Measurements from ENCODE around the gene WWC1.

Gene WWC1

DNA sequence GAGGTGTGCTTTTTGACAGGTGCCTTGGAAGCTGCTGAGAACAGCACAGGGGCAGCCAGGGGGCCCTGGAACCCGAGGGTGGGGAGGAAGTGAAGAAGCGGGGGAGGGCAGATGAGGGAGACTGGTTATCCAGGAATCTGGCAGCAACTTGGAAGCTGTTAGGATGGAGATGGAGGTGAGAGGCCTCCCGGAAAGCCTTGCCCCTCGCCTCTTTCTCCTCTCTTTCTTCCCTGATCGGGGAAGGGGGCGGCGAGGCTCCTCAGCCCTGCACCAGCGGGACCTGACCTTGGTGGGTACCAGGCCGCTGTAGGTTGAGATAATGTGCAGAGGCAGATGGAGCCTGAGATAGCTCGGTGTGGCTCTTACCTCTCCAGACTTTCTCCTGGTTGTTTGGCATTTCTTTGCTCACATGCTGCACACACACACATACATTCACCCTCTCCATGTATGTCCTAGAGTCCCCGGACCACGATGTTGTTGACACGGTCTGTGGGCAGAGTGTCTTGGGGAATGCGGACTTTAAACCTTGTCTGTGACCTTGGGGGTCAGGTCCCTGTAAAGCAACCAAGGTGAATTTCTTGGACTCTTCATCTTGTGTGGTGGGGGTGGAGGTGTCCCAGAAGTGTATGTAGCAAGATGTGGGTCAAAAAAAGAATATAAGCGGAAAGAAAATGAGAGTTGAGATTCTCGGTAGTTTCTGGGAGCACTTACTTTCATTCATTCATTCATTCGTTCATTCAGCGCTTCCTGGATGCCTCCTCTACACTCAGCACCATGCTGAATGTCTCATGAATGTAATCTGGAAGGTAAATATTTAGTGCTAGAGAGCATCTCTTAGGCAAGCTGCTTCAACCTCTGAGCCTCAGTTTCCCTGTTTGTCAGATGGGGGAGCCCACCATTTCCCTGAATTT, 1.6 kb downstream of the WWC1 start:
- no peak overlapping the region for H3K4me3 ChIP-seq (ENCODE audit: low read length)
- no peak for TF ChIP-seq ZNF274 (IDR thresholded peaks at IDR 0.05; ENCODE audit: low read depth, low read length)

DNA sequence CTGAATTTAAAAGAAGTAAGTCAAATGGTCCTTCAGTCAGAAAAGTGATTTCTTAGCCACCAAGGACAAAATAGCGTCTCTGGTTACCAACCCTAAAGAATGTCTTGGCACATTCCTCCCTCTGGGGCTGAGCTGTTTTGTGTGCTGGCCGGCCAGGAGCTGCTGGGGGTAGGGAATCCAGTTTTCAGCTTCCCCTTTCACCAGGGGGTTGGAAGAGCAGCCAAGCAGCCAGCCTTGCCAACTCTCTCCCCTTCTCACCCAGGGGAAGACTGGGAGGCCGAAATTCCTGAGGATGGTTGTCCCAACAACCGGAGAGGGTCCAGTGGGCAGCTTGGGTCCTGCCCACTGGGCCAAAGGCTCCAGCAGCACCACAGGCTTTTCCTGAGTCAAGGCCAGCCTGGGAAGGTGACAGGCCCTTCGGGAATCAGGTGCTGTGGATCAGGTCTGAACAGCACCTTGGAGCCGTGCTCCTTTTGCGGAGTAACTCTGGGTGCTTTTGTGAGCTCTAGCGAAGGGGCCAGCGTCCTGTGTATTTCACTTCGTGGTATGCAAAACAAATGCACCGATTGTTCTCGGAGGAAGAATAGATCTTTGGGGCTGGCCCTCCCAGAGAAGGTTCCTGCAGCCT, 4.2 kb downstream of the WWC1 start:
- no peak overlapping the region for H3K4me3 ChIP-seq (ENCODE audit: low read length)
- TF ChIP-seq ZNF274 (IDR thresholded peaks at IDR 0.05; ENCODE audit: low read depth, low read length): no peak

DNA sequence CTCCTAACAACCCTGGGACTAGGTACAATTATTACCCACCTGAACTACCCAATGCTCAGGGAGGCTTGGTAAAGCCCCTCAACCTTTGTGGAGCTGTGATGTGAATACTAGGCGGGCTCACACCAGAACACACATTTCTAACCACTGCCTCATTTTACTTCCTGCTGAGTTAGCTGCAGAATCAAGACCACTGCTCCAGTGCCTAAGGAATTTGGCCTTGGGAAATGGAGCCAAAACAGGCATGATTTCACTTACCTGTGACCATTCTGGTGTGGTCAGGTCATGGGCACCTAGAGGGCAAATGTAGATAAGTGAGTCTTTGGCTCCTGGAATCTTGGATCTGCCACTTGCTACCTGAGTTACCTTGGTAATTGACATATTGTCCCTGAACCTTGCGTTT, 5.2 kb downstream of the WWC1 start:
- no peak overlapping the region for H3K4me3 ChIP-seq (ENCODE audit: low read length)
- no peak for TF ChIP-seq ZNF274 (IDR thresholded peaks at IDR 0.05; ENCODE audit: low read depth, low read length)

DNA sequence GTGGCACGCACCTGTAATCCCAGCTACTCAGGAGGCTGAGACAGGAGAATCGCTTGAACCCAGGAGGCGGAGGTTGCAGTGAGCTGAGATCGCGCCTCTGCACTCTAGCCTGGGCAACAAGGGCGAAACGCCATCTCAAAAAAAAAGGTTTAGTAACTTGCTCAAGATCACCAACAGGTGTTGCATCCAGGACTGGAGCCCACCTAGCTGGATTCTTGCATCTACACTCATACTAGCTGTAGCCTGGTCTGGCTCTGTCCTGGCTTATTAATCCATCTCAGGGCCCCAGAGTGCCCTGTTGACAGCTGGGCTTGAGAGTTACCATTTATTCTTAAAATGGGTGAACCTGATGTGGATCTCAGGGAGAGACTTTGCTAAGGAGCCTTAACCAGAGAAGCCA, 7.5 kb downstream of the WWC1 start:
- TF ChIP-seq ZNF274 (IDR thresholded peaks at IDR 0.05; ENCODE audit: low read depth, low read length): no peak
- H3K4me3 ChIP-seq (ENCODE audit: low read length): no peak overlapping the region

DNA sequence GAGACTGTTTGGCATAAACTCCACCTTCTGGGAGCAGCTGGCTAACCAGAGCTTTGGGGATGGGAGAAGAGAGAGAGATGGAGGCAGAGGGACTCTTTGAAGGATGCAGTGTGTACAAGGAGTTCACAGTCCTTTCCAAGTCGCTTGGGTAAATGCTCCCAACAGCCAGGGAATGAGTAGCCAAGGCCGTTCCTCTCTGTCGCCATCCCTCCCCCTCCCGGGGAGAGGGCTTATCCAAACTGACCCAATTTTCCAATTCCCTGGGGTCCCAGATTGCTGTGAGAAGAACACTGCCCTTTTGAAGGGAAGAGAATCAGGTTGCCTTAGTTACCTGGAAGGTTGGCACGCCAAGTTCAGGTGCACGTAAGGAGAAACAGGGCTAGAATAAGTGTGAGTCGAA, 7.9 kb downstream of the WWC1 start:
- TF ChIP-seq ZNF274 (IDR thresholded peaks at IDR 0.05; ENCODE audit: low read depth, low read length): no peak
- no peak overlapping the region for H3K4me3 ChIP-seq (ENCODE audit: low read length)

DNA sequence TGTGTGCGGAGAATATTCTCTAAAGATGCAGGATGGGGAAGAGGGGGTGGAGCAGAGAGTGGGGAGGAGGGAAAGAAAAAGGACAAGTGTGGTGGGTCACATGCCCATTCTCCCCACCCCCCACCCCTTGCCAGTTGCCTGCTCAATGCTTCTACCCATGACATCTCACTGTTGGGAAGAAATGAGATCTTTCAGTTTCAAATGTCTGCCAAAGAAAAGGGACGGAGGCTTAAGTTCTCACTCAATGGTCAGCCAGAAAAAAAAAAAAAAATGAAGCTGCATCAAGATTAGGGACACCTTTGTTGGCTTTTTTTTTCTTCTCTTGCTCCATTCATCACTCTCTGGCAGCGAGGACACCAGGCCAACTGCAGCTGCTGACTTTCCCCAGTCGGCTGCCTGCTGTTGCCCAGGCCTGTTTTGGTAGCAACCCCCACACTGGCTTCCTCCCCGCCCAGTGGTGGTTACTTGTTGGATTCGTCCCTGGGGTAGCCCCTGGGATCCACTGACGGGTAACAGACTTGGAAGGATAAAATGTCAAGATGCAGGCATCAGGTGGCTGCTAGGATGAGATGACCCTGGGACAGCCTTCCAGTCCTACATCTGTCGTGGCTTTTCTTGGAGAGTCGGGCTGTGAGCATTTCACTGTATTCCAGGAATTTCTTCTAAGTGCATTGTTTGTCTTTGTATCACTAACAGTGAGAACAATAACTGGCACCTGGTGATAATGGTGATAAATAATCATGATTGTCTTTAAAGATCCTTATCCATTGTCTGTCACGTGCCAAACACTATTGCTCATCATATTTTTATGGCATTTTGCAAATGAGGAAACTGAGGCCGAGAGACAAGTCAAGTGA, 9.1 kb downstream of the WWC1 start:
- H3K4me3 ChIP-seq (ENCODE audit: low read length): no peak overlapping the region
- no peak for TF ChIP-seq ZNF274 (IDR thresholded peaks at IDR 0.05; ENCODE audit: low read depth, low read length)

DNA sequence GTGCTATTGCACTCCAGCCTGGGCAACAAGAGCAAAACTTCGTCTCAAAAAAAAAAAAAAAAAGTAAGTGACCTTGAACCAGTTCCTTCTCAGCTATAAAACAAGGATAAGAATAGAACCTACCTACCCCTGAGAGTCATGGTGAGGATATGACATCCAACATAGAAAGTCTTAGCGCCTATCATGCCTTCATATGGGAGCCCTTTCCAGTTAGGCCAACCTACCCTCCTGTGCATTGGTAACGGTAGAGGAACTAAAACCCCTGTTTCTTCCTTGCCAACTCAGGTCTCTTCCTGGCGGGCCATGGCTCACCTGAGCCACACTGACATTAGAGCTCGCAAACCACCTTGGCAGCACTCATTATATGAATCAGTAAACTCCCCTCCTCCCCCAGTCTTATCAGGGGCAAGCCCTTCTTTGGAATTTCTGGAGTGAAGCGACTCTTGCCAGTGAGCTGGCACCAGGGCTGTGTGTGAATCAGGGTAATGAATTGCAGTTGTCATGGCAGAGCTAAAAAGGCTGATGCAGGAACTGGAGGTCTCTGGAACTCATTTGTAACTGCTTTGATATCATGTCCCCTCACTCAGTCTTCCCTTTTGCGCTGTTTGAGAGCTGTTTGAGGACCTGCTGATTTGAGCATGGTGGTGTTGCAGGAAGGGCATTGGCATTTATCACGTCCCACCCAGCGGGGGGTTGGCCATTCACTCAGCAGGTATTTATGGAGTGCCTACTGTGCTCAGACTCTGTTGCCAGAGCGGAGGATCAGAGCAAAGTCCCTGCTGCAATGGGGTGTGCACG, 10.3 kb downstream of the WWC1 start:
- no peak for TF ChIP-seq ZNF274 (IDR thresholded peaks at IDR 0.05; ENCODE audit: low read depth, low read length)
- no peak overlapping the region for H3K4me3 ChIP-seq (ENCODE audit: low read length)

DNA sequence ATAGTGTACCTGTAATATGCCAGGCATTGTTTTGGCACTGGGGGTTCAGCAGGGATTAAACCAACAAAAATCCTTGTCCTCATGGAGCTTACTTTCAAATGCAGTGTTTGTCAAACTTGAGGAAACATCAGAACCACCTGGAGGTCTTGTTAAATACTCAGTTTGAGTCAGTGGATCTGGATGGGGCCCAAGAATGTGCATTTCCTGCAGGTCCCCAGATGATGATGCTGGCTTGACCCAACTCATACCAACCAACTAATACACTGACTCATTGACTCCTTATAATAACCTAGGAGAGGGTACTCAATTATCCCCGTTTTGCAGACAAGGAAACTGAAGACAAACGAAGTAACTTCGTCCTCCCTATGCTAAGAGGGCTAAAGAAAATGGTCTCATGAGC, 11.3 kb downstream of the WWC1 start:
- no peak for TF ChIP-seq ZNF274 (IDR thresholded peaks at IDR 0.05; ENCODE audit: low read depth, low read length)
- no peak overlapping the region for H3K4me3 ChIP-seq (ENCODE audit: low read length)

DNA sequence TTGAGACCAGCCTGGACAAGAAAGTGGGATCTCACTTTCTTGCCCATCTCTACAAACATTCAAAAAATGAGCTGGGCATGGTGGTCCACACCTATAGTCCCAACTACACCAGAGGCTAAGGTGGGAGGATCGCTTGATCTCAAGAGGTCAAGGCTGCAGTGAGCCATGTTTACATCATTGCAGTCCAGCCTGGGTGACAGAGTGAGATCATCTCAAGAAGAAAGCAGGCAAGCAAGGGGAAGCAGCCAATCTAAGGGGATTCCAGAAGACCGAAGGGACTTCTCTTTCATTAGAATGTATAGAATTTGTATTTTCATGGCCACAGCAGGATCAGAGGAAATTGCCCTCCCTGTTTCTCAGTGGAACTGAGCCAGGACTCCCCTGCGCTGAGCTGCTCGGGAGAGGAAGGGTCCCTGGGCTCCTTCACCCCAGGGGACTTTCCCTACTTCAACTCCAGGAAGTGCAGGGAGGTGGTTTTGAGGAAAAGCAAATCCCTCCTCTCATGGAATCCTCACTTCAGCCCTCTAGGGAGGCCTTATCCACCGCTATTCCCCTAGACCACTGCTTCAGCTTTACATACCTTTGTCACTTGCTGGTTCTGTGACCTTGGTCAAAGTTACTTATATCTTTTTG, 12.1 kb downstream of the WWC1 start:
- TF ChIP-seq ZNF274 (IDR thresholded peaks at IDR 0.05; ENCODE audit: low read depth, low read length): no peak
- H3K4me3 ChIP-seq (ENCODE audit: low read length): no peak overlapping the region

DNA sequence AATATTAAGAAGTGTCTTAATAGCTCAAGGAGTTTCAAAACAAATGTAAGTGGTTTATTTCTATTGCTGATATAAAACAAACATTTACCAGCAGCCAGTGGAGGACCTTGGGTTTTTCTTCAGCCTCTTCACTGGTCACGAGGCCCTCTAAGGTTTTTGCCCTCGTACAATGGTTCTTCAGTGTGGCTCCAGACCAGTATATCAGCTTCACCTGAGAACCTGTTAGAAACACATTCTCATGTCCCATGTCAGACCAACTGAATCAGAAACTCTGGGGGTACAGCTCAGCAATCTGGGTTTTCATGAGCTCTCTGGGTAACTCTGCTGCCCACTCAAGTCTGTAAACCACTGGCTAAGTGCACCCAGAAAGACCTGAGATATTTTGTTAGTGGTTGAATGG, 12.9 kb downstream of the WWC1 start:
- no peak overlapping the region for H3K4me3 ChIP-seq (ENCODE audit: low read length)
- no peak for TF ChIP-seq ZNF274 (IDR thresholded peaks at IDR 0.05; ENCODE audit: low read depth, low read length)

DNA sequence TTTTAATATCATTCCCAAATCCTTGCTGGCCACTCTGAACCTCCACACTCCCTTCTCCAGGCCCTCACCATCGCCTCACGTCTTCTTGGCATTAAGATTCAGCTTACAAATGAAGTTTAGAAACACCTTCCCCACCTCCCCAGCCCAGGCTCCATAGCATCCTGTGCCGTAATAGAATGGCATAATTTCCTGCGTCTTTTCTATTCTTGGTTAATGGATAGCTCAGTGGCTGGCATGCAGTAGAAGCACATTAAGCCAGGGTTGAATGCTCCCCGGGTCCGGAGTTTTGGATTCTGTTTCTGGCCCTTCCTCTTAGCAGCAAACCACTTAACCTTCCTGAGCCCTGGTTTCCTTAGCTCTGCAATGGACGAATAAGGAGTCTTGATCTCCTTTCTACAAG, 13.8 kb downstream of the WWC1 start:
- no peak for TF ChIP-seq ZNF274 (IDR thresholded peaks at IDR 0.05; ENCODE audit: low read depth, low read length)
- H3K4me3 ChIP-seq (ENCODE audit: low read length): no peak overlapping the region

DNA sequence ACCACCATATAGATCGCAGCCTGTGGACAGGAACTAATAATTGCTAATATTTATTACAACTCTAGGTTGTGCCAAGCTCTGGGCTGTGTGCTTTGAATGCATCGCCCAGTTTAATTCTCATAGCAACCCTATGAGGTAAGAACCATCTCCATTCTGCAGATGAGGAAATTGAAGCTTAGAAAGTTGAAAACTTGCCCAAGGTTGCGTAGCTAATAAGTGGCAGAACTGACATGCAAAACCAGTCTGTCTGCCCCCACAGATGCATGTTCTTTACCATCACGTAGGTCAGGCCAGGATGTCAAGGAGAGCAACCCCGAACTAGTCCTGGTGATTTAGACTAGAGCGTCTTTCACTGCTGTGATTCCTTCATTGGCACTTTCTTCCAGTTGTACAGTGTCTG, 15.6 kb downstream of the WWC1 start:
- no peak overlapping the region for H3K4me3 ChIP-seq (ENCODE audit: low read length)
- TF ChIP-seq ZNF274 (IDR thresholded peaks at IDR 0.05; ENCODE audit: low read depth, low read length): no peak

DNA sequence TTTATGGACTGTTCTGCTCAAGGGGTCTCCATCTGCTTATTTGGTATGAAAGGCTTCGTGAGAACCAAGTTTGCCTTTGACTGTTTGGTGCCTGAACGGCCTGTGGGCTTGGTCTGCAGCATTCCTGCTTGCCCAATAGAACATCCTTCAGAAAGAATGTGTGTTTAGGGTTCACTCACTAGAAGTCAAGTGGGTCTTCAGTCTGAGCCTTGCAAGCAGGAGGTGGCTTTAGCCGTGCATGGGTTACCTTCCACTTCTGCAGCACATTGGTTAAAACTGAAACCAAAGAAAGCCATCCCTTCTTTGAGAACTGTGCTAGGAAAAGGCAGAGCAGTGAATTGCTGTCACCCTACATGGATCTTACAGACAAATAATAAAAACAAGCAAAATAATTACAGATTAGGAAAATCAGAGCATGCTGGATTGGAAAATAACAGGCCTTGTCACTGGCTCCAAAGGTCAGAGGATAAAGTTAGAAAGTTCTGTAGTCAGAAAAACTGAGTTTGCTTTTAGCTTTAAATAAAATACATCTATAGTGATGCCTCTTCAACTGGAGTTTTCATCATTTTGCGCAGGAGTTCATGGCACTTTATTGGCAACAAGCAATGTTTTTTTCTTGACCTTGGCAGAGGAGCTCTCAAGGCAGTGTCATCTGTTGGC, 16.6 kb downstream of the WWC1 start:
- no peak for TF ChIP-seq ZNF274 (IDR thresholded peaks at IDR 0.05; ENCODE audit: low read depth, low read length)
- no peak overlapping the region for H3K4me3 ChIP-seq (ENCODE audit: low read length)

All from GM08714 (cell line).